SK-N-SH (cell line): ENCODE data around the gene STX3. TPM values are rescaled to one million over a fixed set of nuclear protein-coding genes. Genes with fewer than 3 reads are reported as not detected.

ENCODE experiments used
- CTCF ChIA-PET: fragments of 300-600, 350-600 bp; formaldehyde crosslinking; extraction: SDS; loops from one replicate; lab custom pipeline; 2021; lab: Yijun Ruan, JAX
- POLR2A ChIA-PET: fragments of 350-600 bp; sonication (Branson Sonifier 250); formaldehyde crosslinking; extraction: SDS; loops from one replicate; lab custom pipeline; 2020; ENCODE audit warnings: antibody characterized with exemption, inconsistent platforms; lab: Yijun Ruan, JAX
- DNase-seq: peaks from one replicate; pipeline ENCODE4 v3.0.0; 2012
- H2AFZ ChIP-seq: fragments of 200-600 bp; sonication (generic); 2 replicates; pipeline ENCODE4 v1.8.1; 2016; ENCODE audit warnings: antibody characterized with exemption, mild to moderate bottlenecking, low read depth
- H3F3A ChIP-seq: fragments of 200-600 bp; sonication (generic); replicated peaks from 2 replicates; pipeline ENCODE3; 2016; ENCODE audit warnings: antibody characterized with exemption, mild to moderate bottlenecking; ENCODE audit not compliant: insufficient read depth
- H3K27ac ChIP-seq, 2 experiments: fragments of 200-500 bp in 1 of 2; fragments of 200-600 bp in 1 of 2; sonication (Bioruptor generic) in 1 of 2; sonication (generic), shearing (Covaris generic) in 1 of 2; 2 replicates each; pipeline versions ENCODE4 v1.5.1 to v1.6.1; 2014 to 2016; ENCODE audit warnings: low read depth in 2 of 2, inconsistent platforms in 1 of 2, low read length in 1 of 2, mild to moderate bottlenecking in 1 of 2, mixed read lengths in 1 of 2
- H3K27me3 ChIP-seq: fragments of 200-600 bp; sonication (generic), shearing (Covaris generic); 2 replicates; pipeline ENCODE4 v1.6.1; 2016; ENCODE audit warnings: mixed run types; ENCODE audit not compliant: insufficient read depth
- H3K36me3 ChIP-seq, 2 experiments: fragments of 200-500 bp in 1 of 2; fragments of 200-600 bp in 1 of 2; sonication (Bioruptor generic) in 1 of 2; sonication (generic) in 1 of 2; replicated peaks in 1 of 2; 2 replicates each; pipeline versions ENCODE3 to v1.5.1; 2014 to 2016; ENCODE audit warnings: low read length in 1 of 2, mild to moderate bottlenecking in 1 of 2; ENCODE audit not compliant: insufficient read depth in 2 of 2, control insufficient read depth in 1 of 2
- H3K4me1 ChIP-seq, 2 experiments: fragments of 200-500 bp in 1 of 2; fragments of 200-600 bp in 1 of 2; sonication (Bioruptor generic) in 1 of 2; sonication (generic), shearing (Covaris generic) in 1 of 2; 2 replicates each; pipeline versions ENCODE4 v1.5.1 to v1.6.1; 2014 to 2016; ENCODE audit warnings: low read depth in 1 of 2, low read length in 1 of 2, mixed run types in 1 of 2; ENCODE audit not compliant: insufficient read depth in 2 of 2, control insufficient read depth in 1 of 2
- H3K4me2 ChIP-seq: fragments of 200-600 bp; sonication (generic), shearing (Covaris generic); 2 replicates; pipeline ENCODE4 v1.6.1; 2017; ENCODE audit warnings: mixed run types
- H3K4me3 ChIP-seq, 2 experiments: fragments of 200-500 bp in 1 of 2; fragments of 200-600 bp in 1 of 2; sonication (Bioruptor generic) in 1 of 2; sonication (generic), shearing (Covaris generic) in 1 of 2; 2 replicates each; pipeline versions ENCODE4 v1.5.1 to v1.8.1; 2014 to 2016; ENCODE audit warnings: low read depth in 2 of 2, inconsistent platforms in 1 of 2, low read length in 1 of 2, mild to moderate bottlenecking in 1 of 2, mixed read lengths in 1 of 2, moderate library complexity in 1 of 2
- H3K79me2 ChIP-seq: fragments of 200-600 bp; sonication (generic); 2 replicates; pipeline ENCODE4 v1.8.1; 2017; ENCODE audit warnings: mild to moderate bottlenecking; ENCODE audit not compliant: insufficient read depth
- H3K9ac ChIP-seq: fragments of 200-600 bp; sonication (generic); 2 replicates; pipeline ENCODE4 v1.6.1; 2017; ENCODE audit warnings: mixed run types
- H3K9me2 ChIP-seq: fragments of 200-600 bp; sonication (generic); 2 replicates; pipeline ENCODE4 v1.6.1; 2017; ENCODE audit warnings: mixed run types
- H3K9me3 ChIP-seq: fragments of 200-600 bp; sonication (generic); 2 replicates; pipeline ENCODE4 v1.6.1; 2017; ENCODE audit warnings: mixed run types, mild to moderate bottlenecking, moderate library complexity
- H4K20me1 ChIP-seq: fragments of 200-600 bp; sonication (generic); 2 replicates; pipeline ENCODE4 v1.6.1; 2017; ENCODE audit warnings: mild to moderate bottlenecking, mixed run types; ENCODE audit not compliant: insufficient read depth
- ELF1 ChIP-seq: IDR thresholded peaks from 2 replicates; pipeline ENCODE4 v1.4.0; 2012
- EZH2phosphoT487 ChIP-seq: fragments of 200-600 bp; sonication (generic); IDR thresholded peaks from 2 replicates; pipeline ENCODE4 v1.6.1; 2017; ENCODE audit warnings: low read depth, mixed run types, mild to moderate bottlenecking, antibody characterized with exemption, moderate library complexity, borderline replicate concordance
- FOXM1 ChIP-seq: IDR thresholded peaks from 2 replicates; pipeline ENCODE4 v1.4.0; 2012; ENCODE audit warnings: low read depth, mild to moderate bottlenecking
- GABPA ChIP-seq: IDR thresholded peaks from 2 replicates; pipeline ENCODE4 v1.4.0; 2012; ENCODE audit warnings: low read depth, mild to moderate bottlenecking
- MEF2A ChIP-seq: IDR thresholded peaks from 2 replicates; pipeline ENCODE4 v1.4.0; 2012; ENCODE audit warnings: low read depth, borderline replicate concordance
- MXI1 ChIP-seq: IDR thresholded peaks from 2 replicates; pipeline ENCODE4 v1.6.1; 2012; ENCODE audit warnings: mild to moderate bottlenecking, low read depth, low read length, improper control_type of control experiment
- POLR2AphosphoS5 ChIP-seq: IDR thresholded peaks from 2 replicates; pipeline ENCODE4 v1.6.1; 2012; ENCODE audit warnings: low read depth, low read length
- RAD21 ChIP-seq: IDR thresholded peaks from 2 replicates; pipeline ENCODE4 v1.6.1; 2012; ENCODE audit warnings: mild to moderate bottlenecking, low read length
- RCOR1 ChIP-seq: fragments of 150-350 bp; IDR thresholded peaks from 2 replicates; pipeline ENCODE4 v1.6.1; 2017; ENCODE audit warnings: antibody characterized with exemption, low read length
- RXRA ChIP-seq: IDR thresholded peaks from 2 replicates; pipeline ENCODE4 v1.4.0; 2012; ENCODE audit warnings: low read depth, mild to moderate bottlenecking, borderline replicate concordance
- SIN3A ChIP-seq: IDR thresholded peaks from 2 replicates; pipeline ENCODE4 v1.6.1; 2012; ENCODE audit warnings: low read depth, mild to moderate bottlenecking, low read length, moderate library complexity, borderline replicate concordance
- TAF1 ChIP-seq: IDR thresholded peaks from 2 replicates; pipeline ENCODE4 v1.6.1; 2012; ENCODE audit warnings: low read depth, mild to moderate bottlenecking, low read length, moderate library complexity, borderline replicate concordance
- TCF12 ChIP-seq: IDR thresholded peaks from 2 replicates; pipeline ENCODE4 v1.4.0; 2012
- TEAD4 ChIP-seq: IDR thresholded peaks from 2 replicates; pipeline ENCODE4 v1.4.0; 2012; ENCODE audit warnings: mild to moderate bottlenecking, borderline replicate concordance; ENCODE audit not compliant: insufficient read depth
- USF1 ChIP-seq: IDR thresholded peaks from 2 replicates; pipeline ENCODE4 v1.4.0; 2012; ENCODE audit warnings: low read depth, borderline replicate concordance
- YY1 ChIP-seq: IDR thresholded peaks from 2 replicates; pipeline ENCODE4 v1.4.0; 2012; ENCODE audit warnings: low read depth, mild to moderate bottlenecking
- ZBTB33 ChIP-seq: IDR thresholded peaks from 2 replicates; pipeline ENCODE4 v1.4.0; 2012; ENCODE audit warnings: low read depth, borderline replicate concordance
- WGBS: methylation state at CpG from one replicate; pipeline ENCODE4 v1.1.6; 2017; ENCODE audit warnings: low lambda C conversion rate; 5-methylcytosine and 5-hydroxymethylcytosine counted together
- polyA plus RNA-seq, 3 experiments: library from polyadenylated mRNA; depleted of rRNA; stranded (reverse); fragments of >200 nt; gene quantifications; 2 replicates each; pipeline ENCODE4 v1.2.3, GENCODE V29; 2012
- TF ChIP-seq, protein P1 (sequence below): IDR thresholded peaks from 2 replicates; pipeline ENCODE4; 2012

STX3 gene
- polyA plus RNA-seq, 1 of the 3 experiments (the other 2 are of a cell fraction), result 21.4 TPM

- Histone ChIP-seq H2AFZ (no peak overlapping the region), H3K9me2 (no peaks in the 10 kb centered on the region), H3K4me3 (no peak overlapping the region), H3K36me3 (peaks cover 50 to 57% of the 10 kb centered on the region in 2 experiments), H3K9me3 (no peaks in the 10 kb centered on the region), H3K27me3 (no peaks in the 10 kb centered on the region), H3K79me2 (no peaks in the 10 kb centered on the region), H3F3A (peaks cover 20% of the 10 kb centered on the region), H3K27ac (peak overlapping the region in 1 of 2 experiments; percentile 43; a peak in 1 of 4 replicates), H3K4me1 (no peaks in the 10 kb centered on the region), H4K20me1 (no peaks in the 10 kb centered on the region), H3K4me2 (no peak overlapping the region), H3K9ac (no peak overlapping the region)
- ChIA-PET CTCF (interaction anchor here (0.8 to 7.2 kb wide), 18 partner anchors 9 to 193 kb away, joined by 3 to 88 read pairs (median 4); partner anchors contain the start of gene STX3), POLR2A (interaction anchor here (0.6 kb wide), 1 partner anchor 47 kb away, joined by 4 read pairs; the partner anchor contains the start of gene STX3)
- TF ChIP-seq USF1, result no peak
- no peak for TF ChIP-seq RXRA
- no peak for TF ChIP-seq YY1
- no peak for TF ChIP-seq TAF1
- no peak for TF ChIP-seq MEF2A
- TF ChIP-seq RCOR1, result no peak
- TF ChIP-seq MXI1, result no peak
- TF ChIP-seq POLR2AphosphoS5, result no peak
- TF ChIP-seq, protein P1, sequence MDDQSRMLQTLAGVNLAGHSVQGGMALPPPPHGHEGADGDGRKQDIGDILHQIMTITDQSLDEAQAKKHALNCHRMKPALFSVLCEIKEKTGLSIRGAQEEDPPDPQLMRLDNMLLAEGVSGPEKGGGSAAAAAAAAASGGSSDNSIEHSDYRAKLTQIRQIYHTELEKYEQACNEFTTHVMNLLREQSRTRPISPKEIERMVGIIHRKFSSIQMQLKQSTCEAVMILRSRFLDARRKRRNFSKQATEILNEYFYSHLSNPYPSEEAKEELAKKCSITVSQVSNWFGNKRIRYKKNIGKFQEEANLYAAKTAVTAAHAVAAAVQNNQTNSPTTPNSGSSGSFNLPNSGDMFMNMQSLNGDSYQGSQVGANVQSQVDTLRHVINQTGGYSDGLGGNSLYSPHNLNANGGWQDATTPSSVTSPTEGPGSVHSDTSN, result no peak
- no peak for TF ChIP-seq RAD21
- no peak for TF ChIP-seq GABPA
- no peak for TF ChIP-seq TCF12
- no peak for TF ChIP-seq SIN3A
- no peak for TF ChIP-seq EZH2phosphoT487
- no peak for TF ChIP-seq ELF1
- no peak for TF ChIP-seq ZBTB33
- no peak for TF ChIP-seq FOXM1
- TF ChIP-seq TEAD4, result no peak
- 62% methylated on average over 5 of the region's 5 CpGs for WGBS
- DNase-seq, result peak; percentile 22
These were observed 46.9 kb downstream of the STX3 start for GRCh38 chr11:59801981-59802638.
